ENCODE results near the gene CELSR1.

DNA sequence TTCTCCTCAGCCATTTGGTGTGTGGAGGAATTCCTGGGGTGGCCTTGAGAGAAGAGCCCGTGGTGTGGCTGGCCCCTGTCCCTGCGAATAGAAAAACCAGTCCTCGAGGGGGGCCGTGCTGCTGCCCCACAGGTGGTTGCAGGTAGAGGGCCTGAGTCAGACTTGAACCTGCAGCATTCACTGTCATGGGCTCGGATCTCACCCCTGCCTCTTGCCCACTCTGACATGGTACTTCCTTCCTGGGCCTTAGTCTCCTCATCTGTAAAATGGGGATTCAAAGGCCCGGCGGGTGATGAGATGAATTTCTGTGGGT is 182.5 kb downstream of the CELSR1 start:
- TF ChIP-seq, protein P1, sequence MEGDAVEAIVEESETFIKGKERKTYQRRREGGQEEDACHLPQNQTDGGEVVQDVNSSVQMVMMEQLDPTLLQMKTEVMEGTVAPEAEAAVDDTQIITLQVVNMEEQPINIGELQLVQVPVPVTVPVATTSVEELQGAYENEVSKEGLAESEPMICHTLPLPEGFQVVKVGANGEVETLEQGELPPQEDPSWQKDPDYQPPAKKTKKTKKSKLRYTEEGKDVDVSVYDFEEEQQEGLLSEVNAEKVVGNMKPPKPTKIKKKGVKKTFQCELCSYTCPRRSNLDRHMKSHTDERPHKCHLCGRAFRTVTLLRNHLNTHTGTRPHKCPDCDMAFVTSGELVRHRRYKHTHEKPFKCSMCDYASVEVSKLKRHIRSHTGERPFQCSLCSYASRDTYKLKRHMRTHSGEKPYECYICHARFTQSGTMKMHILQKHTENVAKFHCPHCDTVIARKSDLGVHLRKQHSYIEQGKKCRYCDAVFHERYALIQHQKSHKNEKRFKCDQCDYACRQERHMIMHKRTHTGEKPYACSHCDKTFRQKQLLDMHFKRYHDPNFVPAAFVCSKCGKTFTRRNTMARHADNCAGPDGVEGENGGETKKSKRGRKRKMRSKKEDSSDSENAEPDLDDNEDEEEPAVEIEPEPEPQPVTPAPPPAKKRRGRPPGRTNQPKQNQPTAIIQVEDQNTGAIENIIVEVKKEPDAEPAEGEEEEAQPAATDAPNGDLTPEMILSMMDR (IDR thresholded peaks at IDR 0.05) = no peak
- TF ChIP-seq EP300 (IDR thresholded peaks at IDR 0.05) = no peak
- TF ChIP-seq POLR2A (IDR thresholded peaks at IDR 0.05) = no peak

Data from ovary (tissue), 3 donors.